Measurements from ENCODE around the gene ANXA3.
A peak's percentile ranks its signal among the peaks of the same experiment; 100 is the strongest.
"Not testable (repeated sequence)": the region's sequence is repeated elsewhere in the genome, so short reads cannot be mapped to it uniquely, and the experiment has no call there.

Gene ANXA3
- 0 to 0.72 (median 0) reads per million in 9 experiments for total RNA-seq

- DNase-seq = no peak
- no peak for ATAC-seq (replicated peaks)
- H3K4me1 Mint-ChIP-seq (ENCODE audit: low read depth in 2 of 2) = peaks cover 4% of the 10 kb centered on the region in 2 donors
- H3K36me3 Mint-ChIP-seq (ENCODE audit: insufficient read depth) = no peaks in the 10 kb centered on the region
- peaks cover 35 to 43% of the 10 kb centered on the region in 2 donors for H3K27me3 Mint-ChIP-seq
- peak within 1 kb of the TSS; percentile 38 to 75 for H3K4me3 Mint-ChIP-seq
- H3K9me3 Mint-ChIP-seq = no peaks in the 10 kb centered on the region
- no peak within 1 kb of the TSS for H3K27ac Mint-ChIP-seq
Measured at GRCh38 chr4:78551420-78552351, at the start of gene ANXA3. TSS of gene ANXA3 (plus strand) at chr4:78551770. CDS start at chr4:78554474, 2,704 bp downstream.

GRCh38 chr4:78506260-78506659 is 45.3 kb upstream of the ANXA3 start:
- H3K36me3 Mint-ChIP-seq (ENCODE audit: insufficient read depth); H3K4me3 Mint-ChIP-seq; DNase-seq; H3K4me1 Mint-ChIP-seq (ENCODE audit: low read depth in 2 of 2); H3K9me3 Mint-ChIP-seq; H3K27ac Mint-ChIP-seq; ATAC-seq (replicated peaks): not testable (repeated sequence)
- H3K27me3 Mint-ChIP-seq = peaks cover 4 to 18% of the 10 kb centered on the region in 2 donors

GRCh38 chr4:78509043-78509442 is 42.5 kb upstream of the ANXA3 start:
- Mint-ChIP-seq H3K4me3 (no peak overlapping the region), H3K27ac (no peak overlapping the region), H3K4me1 (ENCODE audit: low read depth in 2 of 2) (no peaks in the 10 kb centered on the region), H3K27me3 (peaks cover 4 to 18% of the 10 kb centered on the region in 2 donors), H3K36me3 (ENCODE audit: insufficient read depth) (no peaks in the 10 kb centered on the region), H3K9me3 (no peaks in the 10 kb centered on the region)
- no peak for DNase-seq
- ATAC-seq (replicated peaks) = no peak

GRCh38 chr4:78510108-78510507 is 41.5 kb upstream of the ANXA3 start:
- DNase-seq (no peak), ATAC-seq (replicated peaks) (no peak)
- Mint-ChIP-seq H3K27ac (no peak overlapping the region), H3K9me3 (no peaks in the 10 kb centered on the region), H3K4me3 (no peak overlapping the region), H3K36me3 (ENCODE audit: insufficient read depth) (no peaks in the 10 kb centered on the region), H3K27me3 (peaks cover 4 to 18% of the 10 kb centered on the region in 2 donors), H3K4me1 (ENCODE audit: low read depth in 2 of 2) (no peaks in the 10 kb centered on the region)

- Mint-ChIP-seq H3K27me3 (peaks cover 4 to 17% of the 10 kb centered on the region in 2 donors), H3K27ac (no peak overlapping the region), H3K9me3 (no peaks in the 10 kb centered on the region), H3K4me1 (ENCODE audit: low read depth in 2 of 2) (no peaks in the 10 kb centered on the region), H3K4me3 (no peak overlapping the region), H3K36me3 (ENCODE audit: insufficient read depth) (no peaks in the 10 kb centered on the region)
- ATAC-seq (replicated peaks) (no peak), DNase-seq (no peak)
Measured at GRCh38 chr4:78510681-78511080, 40.9 kb upstream of the ANXA3 start.

GRCh38 chr4:78512357-78512920 is 39.1 kb upstream of the ANXA3 start:
- Mint-ChIP-seq H3K27ac (no peak overlapping the region), H3K4me1 (ENCODE audit: low read depth in 2 of 2) (no peaks in the 10 kb centered on the region), H3K9me3 (no peaks in the 10 kb centered on the region), H3K4me3 (no peak overlapping the region), H3K27me3 (peaks cover 0 to 4% of the 10 kb centered on the region in 2 donors), H3K36me3 (ENCODE audit: insufficient read depth) (no peaks in the 10 kb centered on the region)
- ATAC-seq (replicated peaks) (no peak), DNase-seq (no peak)

GRCh38 chr4:78513411-78513975 is 38.1 kb upstream of the ANXA3 start:
- ATAC-seq (replicated peaks) = no peak
- H3K36me3 Mint-ChIP-seq (ENCODE audit: insufficient read depth) = no peaks in the 10 kb centered on the region
- DNase-seq = no peak
- H3K9me3 Mint-ChIP-seq = no peaks in the 10 kb centered on the region
- no peaks in the 10 kb centered on the region for H3K27me3 Mint-ChIP-seq
- H3K4me3 Mint-ChIP-seq = no peak overlapping the region
- H3K27ac Mint-ChIP-seq = no peak overlapping the region
- no peaks in the 10 kb centered on the region for H3K4me1 Mint-ChIP-seq (ENCODE audit: low read depth in 2 of 2)

GRCh38 chr4:78517050-78517652 is 34.4 kb upstream of the ANXA3 start:
- ATAC-seq (replicated peaks) = no peak
- Mint-ChIP-seq H3K4me1 (ENCODE audit: low read depth in 2 of 2) (no peaks in the 10 kb centered on the region), H3K4me3 (no peak overlapping the region), H3K27me3 (peaks cover 0 to 5% of the 10 kb centered on the region in 2 donors), H3K36me3 (ENCODE audit: insufficient read depth) (no peaks in the 10 kb centered on the region), H3K27ac (no peak overlapping the region), H3K9me3 (no peaks in the 10 kb centered on the region)
- no peak for DNase-seq

- Mint-ChIP-seq H3K4me3 (no peak overlapping the region), H3K27ac (no peak overlapping the region), H3K36me3 (ENCODE audit: insufficient read depth) (no peaks in the 10 kb centered on the region), H3K27me3 (peaks cover under 1 to 5% of the 10 kb centered on the region in 2 donors), H3K9me3 (no peaks in the 10 kb centered on the region), H3K4me1 (ENCODE audit: low read depth in 2 of 2) (no peaks in the 10 kb centered on the region)
- ATAC-seq (replicated peaks) (no peak), DNase-seq (no peak)
Measured at GRCh38 chr4:78518561-78518960, 33.0 kb upstream of the ANXA3 start.

GRCh38 chr4:78519962-78520361 is 31.6 kb upstream of the ANXA3 start:
- Mint-ChIP-seq H3K36me3 (ENCODE audit: insufficient read depth) (no peaks in the 10 kb centered on the region), H3K9me3 (no peaks in the 10 kb centered on the region), H3K27me3 (peaks cover 11 to 19% of the 10 kb centered on the region in 2 donors), H3K4me1 (ENCODE audit: low read depth in 2 of 2) (no peaks in the 10 kb centered on the region), H3K27ac (no peak overlapping the region), H3K4me3 (no peak overlapping the region)
- ATAC-seq (replicated peaks) (no peak), DNase-seq (no peak)

GRCh38 chr4:78520808-78521226 is 30.8 kb upstream of the ANXA3 start:
- peaks cover 11 to 20% of the 10 kb centered on the region in 2 donors for H3K27me3 Mint-ChIP-seq
- no peaks in the 10 kb centered on the region for H3K36me3 Mint-ChIP-seq (ENCODE audit: insufficient read depth)
- H3K9me3 Mint-ChIP-seq = no peaks in the 10 kb centered on the region
- ATAC-seq (replicated peaks) = no peak
- H3K4me3 Mint-ChIP-seq = no peak overlapping the region
- no peak for DNase-seq
- H3K27ac Mint-ChIP-seq = no peak overlapping the region
- no peaks in the 10 kb centered on the region for H3K4me1 Mint-ChIP-seq (ENCODE audit: low read depth in 2 of 2)

GRCh38 chr4:78524009-78524408 is 27.6 kb upstream of the ANXA3 start:
- no peak overlapping the region for H3K27ac Mint-ChIP-seq
- no peaks in the 10 kb centered on the region for H3K4me1 Mint-ChIP-seq (ENCODE audit: low read depth in 2 of 2)
- H3K4me3 Mint-ChIP-seq = no peak overlapping the region
- ATAC-seq (replicated peaks) (no peak), DNase-seq (no peak)
- no peaks in the 10 kb centered on the region for H3K36me3 Mint-ChIP-seq (ENCODE audit: insufficient read depth)
- no peaks in the 10 kb centered on the region for H3K9me3 Mint-ChIP-seq
- H3K27me3 Mint-ChIP-seq = peaks cover 11 to 20% of the 10 kb centered on the region in 2 donors

- no peak for DNase-seq
- Mint-ChIP-seq H3K9me3 (no peaks in the 10 kb centered on the region), H3K4me1 (ENCODE audit: low read depth in 2 of 2) (no peaks in the 10 kb centered on the region), H3K27ac (no peak overlapping the region), H3K36me3 (ENCODE audit: insufficient read depth) (no peaks in the 10 kb centered on the region), H3K27me3 (peaks cover 11 to 15% of the 10 kb centered on the region in 2 donors), H3K4me3 (no peak overlapping the region)
- no peak for ATAC-seq (replicated peaks)
Measured at GRCh38 chr4:78525559-78525958, 26.0 kb upstream of the ANXA3 start.
